Heart right ventricle (tissue), 16 donors: Measurements from ENCODE around the gene MEI1. TPM values are rescaled to one million over a fixed set of nuclear protein-coding genes. Genes with fewer than 3 reads are reported as not detected.
A peak's percentile ranks its signal among the peaks of the same experiment; 100 is the strongest.

Experiments
- ATAC-seq, 8 donors: fragments of 200-7000 bp; cut with Tn5 transposase; one replicate each; pipeline ENCODE4 v1.9.1; 2020; ENCODE audit warnings: mild to moderate bottlenecking in 8 of 8, moderate library complexity in 8 of 8, moderate number of reproducible peaks in 1 of 8
- DNase-seq, 2 donors: peaks; one replicate each; pipeline ENCODE4 v3.0.0-alpha.2; 2020
- H3K27ac ChIP-seq, 10 donors: fragments of 200-600 bp; sonication (generic) in 2 of 10; one replicate each; pipeline versions ENCODE4 v1.5.0 to v1.8.0; 2020 to 2022; ENCODE audit warnings: mild to moderate bottlenecking in 3 of 10
- H3K27me3 ChIP-seq, 7 donors: fragments of 200-600 bp; one replicate each; pipeline ENCODE4 v1.8.0; 2021 to 2022; ENCODE audit warnings: mild to moderate bottlenecking in 2 of 7
- H3K36me3 ChIP-seq, 9 donors: fragments of 200-600 bp; sonication (generic) in 1 of 9; one replicate each; pipeline versions ENCODE4 v1.5.0 to v1.8.0; 2020 to 2022; ENCODE audit warnings: mild to moderate bottlenecking in 2 of 9
- H3K4me1 ChIP-seq, 9 donors: fragments of 200-600 bp; sonication (generic) in 1 of 9; one replicate each; pipeline versions ENCODE4 v1.5.0 to v1.8.0; 2020 to 2022; ENCODE audit warnings: mild to moderate bottlenecking in 4 of 9
- H3K4me3 ChIP-seq, 10 donors: fragments of 200-600 bp; sonication (generic) in 2 of 10; one replicate each; pipeline versions ENCODE4 v1.5.0 to v1.8.0; 2020 to 2022; ENCODE audit warnings: mild to moderate bottlenecking in 7 of 10, moderate library complexity in 2 of 10
- H3K9me3 ChIP-seq, 11 donors: fragments of 200-600 bp in 10 of 11; sonication (generic) in 2 of 11; one replicate each; pipeline versions ENCODE4 v1.5.0 to v1.8.0; 2013 to 2022; ENCODE audit warnings: mild to moderate bottlenecking in 2 of 11, control low read depth in 1 of 11, moderate library complexity in 1 of 11
- CTCF ChIP-seq, 9 donors: fragments of 200-600 bp; sonication (generic) in 2 of 9; IDR thresholded peaks; one replicate each; pipeline versions ENCODE4 v1.5.0 to v1.8.0; 2021 to 2022; ENCODE audit warnings: antibody characterized with exemption in 9 of 9, mild to moderate bottlenecking in 5 of 9, moderate library complexity in 1 of 9
- WGBS, 2 donors: extraction: QIAGEN DNeasy Blood & Tissue Kit; methylation state at CpG; one replicate each; pipeline ENCODE4 v1.1.7; 2013; ENCODE audit warnings: inconsistent platforms in 1 of 2; 5-methylcytosine and 5-hydroxymethylcytosine counted together
- intact Hi-C, 10 donors: fragments of 100-400 bp; cut with DNase I; formaldehyde crosslinking; loops; one replicate each; pipeline versions ENCODE4 v1.11.1 to v1.14.2; 2022
- polyA plus RNA-seq, 2 donors: library from polyadenylated mRNA; stranded (reverse); fragments of 200-250 nt; gene quantifications; one replicate each; pipeline ENCODE4 v1.2.3, GENCODE V29; 2013
- total RNA-seq, 10 donors: library from RNA; stranded (reverse); fragmentation: NEBNext Ultra II Directional in 3 of 10; extraction: Animal tissue kit (Norgen Biotek cat#: 25700) in 3 of 10; gene quantifications; one replicate each; pipeline versions ENCODE4 v1.2.1 to v1.2.4, GENCODE V29; 2021 to 2023
- donor health status: Arrhythmogenic right ventricular cardiomyopathy.
- donor health status: ischemic (EF 13 %, LVEDD 7.1; RV severe dilation, severe dysfunction).
- donor health status: healthy with polysubstance abuse.
- donor health status: DM: no; HTN: yes; CAD: no.
- donor health status: DM: no; HTN: no; CAD: no.
- donor health status: ischemic (EF 25% LVEDD 6.9; RV normal size, moderate dysfunction).
- donor health status: ischemic (EF 25% LVEDD 5.7; RV mildly dilated, moderate dysfunction).
- donor health status: healthy.
- donor health status: DM: yes; HTN: yes; CAD: no.
- donor health status: Ischemic cardiomyopathy.
- donor health status: ischemic (EF 35%, LVEDD 5.7; RV mildly dilated, moderate dysfunction).
- donor health status: nonischemic (EF 11% LVEDD 7.7; RV severe dilation, severe dysfunction).
- donor health status: DM: yes; HTN: yes; CAD: no.
- donor health status: PGD.
- donor health status: ischemic (EF 29% LVEDD 5.4; RV normal size, mild dysfunction).
- donor health status: nonischemic (EF 23%, LVEDD 6.1; RV moderate dilation, normal function).

Gene MEI1
- total and polyA plus RNA-seq, 12 donors, result 0.37 to 1.9 (median 0.71) TPM; not detected in 3

- TF ChIP-seq CTCF (IDR thresholded peaks at IDR 0.05), result no peak
- 1% methylated on average over 20 of the region's 20 CpGs for WGBS, 2 donors
- DNase-seq, result peak in 1 of 2 donors; percentile 21
- intact Hi-C loops, result loop anchor here in 3 of 10 donors (1.0 to 2.0 kb wide), 2 partner anchors 21 to 68 kb away; no protein-coding TSS in a partner anchor
- peak; percentile 11 to 51 (median 30) for ATAC-seq
- Histone ChIP-seq H3K4me1 (peaks cover 5 to 31% (median 20%) of the 10 kb centered on the region in 9 donors), H3K27me3 (no peaks in the 10 kb centered on the region), H3K36me3 (peaks cover 0 to 3% (median 0%) of the 10 kb centered on the region in 9 donors), H3K27ac (peak overlapping the region; percentile 73 to 99 (median 96)), H3K9me3 (no peaks in the 10 kb centered on the region), H3K4me3 (peak overlapping the region; percentile 52 to 95 (median 84))
Measured at GRCh38 chr22:41687901-41688364, 11.4 kb upstream of the MEI1 start.

GRCh38 chr22:41688365-41689211, 10.7 kb upstream of the MEI1 start, which contains the start of gene SNU13:
Gene SNU13 (minus strand): TSS chr22:41688867. CDS start chr22:41688796, 71 bp downstream.
- peaks cover 5 to 27% (median 20%) of the 10 kb centered on the region in 9 donors for H3K4me1 ChIP-seq
- peaks cover 0 to 9% (median 0%) of the 10 kb centered on the region in 9 donors for H3K36me3 ChIP-seq
- WGBS, 2 donors, result 1% methylated on average over 62 of the region's 62 CpGs
- DNase-seq (peak; percentile 92 to 93), ATAC-seq (peak; percentile 95 to 99 (median 98))
- H3K27me3 ChIP-seq, result no peaks in the 10 kb centered on the region
- intact Hi-C loops, result loop anchor here in 3 of 10 donors (1.0 to 2.0 kb wide), 2 partner anchors 22 to 68 kb away; no protein-coding TSS in a partner anchor
- H3K27ac ChIP-seq, result peak within 1 kb of the TSS; percentile 73 to 99 (median 96)
- no peaks in the 10 kb centered on the region for H3K9me3 ChIP-seq
- peak within 1 kb of the TSS; percentile 52 to 95 (median 84) for H3K4me3 ChIP-seq
- peak in 3 of 9 donors; percentile 7 to 19 (median 15) for TF ChIP-seq CTCF (IDR thresholded peaks at IDR 0.05)

- H3K36me3 ChIP-seq, result peaks cover 0 to 20% (median 0%) of the 10 kb centered on the region in 9 donors
- ATAC-seq (peak in 1 of 8 donors; percentile 9), DNase-seq (no peak)
- no peak for TF ChIP-seq CTCF (IDR thresholded peaks at IDR 0.05)
- peaks cover 5 to 27% (median 20%) of the 10 kb centered on the region in 9 donors for H3K4me1 ChIP-seq
- no peak overlapping the region for H3K4me3 ChIP-seq
- H3K27me3 ChIP-seq, result no peaks in the 10 kb centered on the region
- 93 to 99% methylated on average over 3 of the region's 3 CpGs for WGBS, 2 donors
- no peaks in the 10 kb centered on the region for H3K9me3 ChIP-seq
- intact Hi-C loops, result loop anchor here in 3 of 10 donors (10.0 kb wide), 5 partner anchors 104 to 384 kb away; partner anchors contain the start of genes CCDC134 (in 1 of the 3), NAGA (in 1 of the 3), PHETA2 (in 1 of the 3) and SMDT1 (in 1 of the 3)
- no peak overlapping the region for H3K27ac ChIP-seq
Measured at GRCh38 chr22:41690476-41690875, 8.8 kb upstream of the MEI1 start.

GRCh38 chr22:41695211-41695610, 4.1 kb upstream of the MEI1 start:
- no peak for TF ChIP-seq CTCF (IDR thresholded peaks at IDR 0.05)
- no peak for DNase-seq
- no peak overlapping the region for H3K27ac ChIP-seq
- peaks cover 4 to 25% (median 19%) of the 10 kb centered on the region in 9 donors for H3K4me1 ChIP-seq
- no peaks in the 10 kb centered on the region for H3K27me3 ChIP-seq
- H3K36me3 ChIP-seq, result peaks cover 0 to 20% (median 0%) of the 10 kb centered on the region in 9 donors
- 89 to 92% methylated on average over 2 of the region's 2 CpGs for WGBS, 2 donors
- H3K9me3 ChIP-seq, result no peaks in the 10 kb centered on the region
- H3K4me3 ChIP-seq, result no peak overlapping the region
- no peak for ATAC-seq
- intact Hi-C loops, result loop anchor here in 6 of 10 donors (5.0 to 10.0 kb wide), 8 partner anchors 100 to 380 kb away; partner anchors contain the start of genes CCDC134 (in 2 of the 6), NAGA (in 1 of the 6), PHETA2 (in 1 of the 6) and SMDT1 (in 1 of the 6)
